Measurements from ENCODE around the gene TAF4.

TAF4 gene

GRCh38 chr20:61978491-61978890 lies 87.2 kb downstream of the TAF4 start:
- Histone ChIP-seq H3F3A (ENCODE audit: insufficient read depth) (no peaks in the 10 kb centered on the region), H3K36me3 (ENCODE audit: low read length) (no peaks in the 10 kb centered on the region), H2AFZ (ENCODE audit: low read depth, low read length, severe bottlenecking) (no peak overlapping the region), H3K27me3 (ENCODE audit: low read length) (no peaks in the 10 kb centered on the region), H3K9ac (ENCODE audit: low read length) (no peak overlapping the region), H3K4me2 (ENCODE audit: low read depth, low read length, poor library complexity, severe bottlenecking) (no peak overlapping the region), H3K79me2 (ENCODE audit: insufficient read depth, low read length) (no peaks in the 10 kb centered on the region), H4K20me1 (ENCODE audit: low read depth, low read length) (no peaks in the 10 kb centered on the region), H3K4me3 (ENCODE audit: insufficient read depth, low read length, poor library complexity, severe bottlenecking) (no peak overlapping the region), H3K9me2 (replicated peaks; ENCODE audit: insufficient read depth, low read length) (no peaks in the 10 kb centered on the region), H3K9me3 (ENCODE audit: insufficient read depth, low read length) (no peaks in the 10 kb centered on the region), H3K27ac (ENCODE audit: low read depth, low read length) (no peak overlapping the region)
- no peak for TF ChIP-seq EZH2phosphoT487 (conservative IDR thresholded peaks at IDR 0.05; ENCODE audit: low read length)
- TF ChIP-seq, protein P1, sequence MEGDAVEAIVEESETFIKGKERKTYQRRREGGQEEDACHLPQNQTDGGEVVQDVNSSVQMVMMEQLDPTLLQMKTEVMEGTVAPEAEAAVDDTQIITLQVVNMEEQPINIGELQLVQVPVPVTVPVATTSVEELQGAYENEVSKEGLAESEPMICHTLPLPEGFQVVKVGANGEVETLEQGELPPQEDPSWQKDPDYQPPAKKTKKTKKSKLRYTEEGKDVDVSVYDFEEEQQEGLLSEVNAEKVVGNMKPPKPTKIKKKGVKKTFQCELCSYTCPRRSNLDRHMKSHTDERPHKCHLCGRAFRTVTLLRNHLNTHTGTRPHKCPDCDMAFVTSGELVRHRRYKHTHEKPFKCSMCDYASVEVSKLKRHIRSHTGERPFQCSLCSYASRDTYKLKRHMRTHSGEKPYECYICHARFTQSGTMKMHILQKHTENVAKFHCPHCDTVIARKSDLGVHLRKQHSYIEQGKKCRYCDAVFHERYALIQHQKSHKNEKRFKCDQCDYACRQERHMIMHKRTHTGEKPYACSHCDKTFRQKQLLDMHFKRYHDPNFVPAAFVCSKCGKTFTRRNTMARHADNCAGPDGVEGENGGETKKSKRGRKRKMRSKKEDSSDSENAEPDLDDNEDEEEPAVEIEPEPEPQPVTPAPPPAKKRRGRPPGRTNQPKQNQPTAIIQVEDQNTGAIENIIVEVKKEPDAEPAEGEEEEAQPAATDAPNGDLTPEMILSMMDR (IDR thresholded peaks at IDR 0.05; ENCODE audit: insufficient read depth, low read length, poor library complexity, severe bottlenecking): no peak

- H3K79me2 ChIP-seq (ENCODE audit: insufficient read depth, low read length): no peaks in the 10 kb centered on the region
- no peak overlapping the region for H3K9ac ChIP-seq (ENCODE audit: low read length)
- TF ChIP-seq, protein P1 (IDR thresholded peaks at IDR 0.05; ENCODE audit: insufficient read depth, low read length, poor library complexity, severe bottlenecking): no peak
- H3K9me2 ChIP-seq (replicated peaks; ENCODE audit: insufficient read depth, low read length): no peaks in the 10 kb centered on the region
- no peak overlapping the region for H3K4me3 ChIP-seq (ENCODE audit: insufficient read depth, low read length, poor library complexity, severe bottlenecking)
- no peaks in the 10 kb centered on the region for H4K20me1 ChIP-seq (ENCODE audit: low read depth, low read length)
- no peaks in the 10 kb centered on the region for H3K27me3 ChIP-seq (ENCODE audit: low read length)
- no peak overlapping the region for H2AFZ ChIP-seq (ENCODE audit: low read depth, low read length, severe bottlenecking)
- no peaks in the 10 kb centered on the region for H3K36me3 ChIP-seq (ENCODE audit: low read length)
- no peaks in the 10 kb centered on the region for H3K9me3 ChIP-seq (ENCODE audit: insufficient read depth, low read length)
- no peak overlapping the region for H3K4me2 ChIP-seq (ENCODE audit: low read depth, low read length, poor library complexity, severe bottlenecking)
- H3K27ac ChIP-seq (ENCODE audit: low read depth, low read length): no peak overlapping the region
- no peaks in the 10 kb centered on the region for H3F3A ChIP-seq (ENCODE audit: insufficient read depth)
These were observed 88.3 kb downstream of the TAF4 start for GRCh38 chr20:61977419-61977786.

- no peak overlapping the region for H3K4me3 ChIP-seq (ENCODE audit: insufficient read depth, low read length, poor library complexity, severe bottlenecking)
- no peak overlapping the region for H3K4me2 ChIP-seq (ENCODE audit: low read depth, low read length, poor library complexity, severe bottlenecking)
- H3K9me2 ChIP-seq (replicated peaks; ENCODE audit: insufficient read depth, low read length): no peaks in the 10 kb centered on the region
- H2AFZ ChIP-seq (ENCODE audit: low read depth, low read length, severe bottlenecking): no peak overlapping the region
- no peaks in the 10 kb centered on the region for H3K36me3 ChIP-seq (ENCODE audit: low read length)
- H4K20me1 ChIP-seq (ENCODE audit: low read depth, low read length): no peaks in the 10 kb centered on the region
- H3K27me3 ChIP-seq (ENCODE audit: low read length): no peaks in the 10 kb centered on the region
- H3K79me2 ChIP-seq (ENCODE audit: insufficient read depth, low read length): no peaks in the 10 kb centered on the region
- no peaks in the 10 kb centered on the region for H3F3A ChIP-seq (ENCODE audit: insufficient read depth)
- no peak overlapping the region for H3K27ac ChIP-seq (ENCODE audit: low read depth, low read length)
- no peaks in the 10 kb centered on the region for H3K9me3 ChIP-seq (ENCODE audit: insufficient read depth, low read length)
- H3K9ac ChIP-seq (ENCODE audit: low read length): no peak overlapping the region
- TF ChIP-seq, protein P1 (IDR thresholded peaks at IDR 0.05; ENCODE audit: insufficient read depth, low read length, poor library complexity, severe bottlenecking): no peak
- TF ChIP-seq EZH2phosphoT487 (conservative IDR thresholded peaks at IDR 0.05; ENCODE audit: low read length): no peak
These were observed 88.8 kb downstream of the TAF4 start for GRCh38 chr20:61976644-61977418.
